DMS114 treated with DMSO at 0.1 percent for 48 hours (cell line): ENCODE results near the gene RPL35.
A peak's percentile ranks its signal among the peaks of the same experiment; 100 is the strongest.

Experiments used
- DNase-seq: peaks from one replicate; lab custom pipeline; 2025; ENCODE audit not compliant: unreplicated experiment; lab: John Stamatoyannopoulos, UW

The RPL35 gene

DNA sequence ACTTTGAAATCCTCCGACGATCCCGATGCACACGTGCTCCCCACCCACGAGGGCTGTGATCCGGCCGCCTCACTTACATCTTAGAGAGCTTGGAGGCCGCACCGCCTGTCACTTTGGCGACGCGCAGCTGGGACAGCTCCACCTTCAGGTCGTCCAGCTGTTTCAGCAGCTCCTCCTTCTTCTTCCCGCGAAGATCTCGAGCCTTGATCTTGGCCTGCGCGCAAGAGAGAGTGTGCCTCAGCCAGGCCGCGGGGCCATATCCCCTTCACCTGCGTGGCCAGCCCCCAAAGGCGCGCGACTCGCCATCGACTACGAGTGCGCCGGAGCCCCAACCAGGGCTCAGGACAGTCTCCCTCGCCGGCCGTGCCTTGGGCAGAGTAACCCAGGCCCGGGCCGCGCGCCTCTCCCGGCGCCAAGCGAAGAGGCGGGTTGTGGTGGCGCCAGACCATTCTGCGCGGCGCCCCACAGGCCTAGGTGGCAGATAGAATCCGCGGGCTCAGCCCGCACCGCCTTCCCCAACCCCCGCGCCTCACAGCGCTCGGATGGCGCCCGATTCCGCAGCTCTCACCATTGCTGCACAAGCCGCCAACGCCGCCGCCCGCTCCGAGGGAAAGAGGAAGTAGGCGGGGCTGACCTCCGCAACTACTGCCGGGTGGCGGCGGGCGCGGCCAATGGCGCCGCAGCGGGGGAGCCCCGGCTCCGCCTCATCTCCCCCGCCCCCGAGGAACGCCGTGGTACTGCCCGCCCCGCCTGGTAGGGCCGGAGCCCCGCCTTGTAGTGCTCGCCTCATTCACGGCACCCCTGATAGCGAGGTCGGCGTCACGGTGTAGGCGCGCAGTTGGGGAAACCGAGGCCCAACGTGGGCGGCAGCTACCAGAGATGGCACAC, at the start of gene RPL35, which contains the start of gene ARPC5L:
Gene RPL35, minus strand, starts transcription at position 616 of the 888 bp plus-strand sequence. Its CDS starts 45 bp downstream, at position 571.
Gene ARPC5L, plus strand, starts transcription at position 789 of the 888 bp plus-strand sequence. CDS start 7,161 bp downstream, outside the sequence.
- DNase-seq: peak; percentile 80

DNA sequence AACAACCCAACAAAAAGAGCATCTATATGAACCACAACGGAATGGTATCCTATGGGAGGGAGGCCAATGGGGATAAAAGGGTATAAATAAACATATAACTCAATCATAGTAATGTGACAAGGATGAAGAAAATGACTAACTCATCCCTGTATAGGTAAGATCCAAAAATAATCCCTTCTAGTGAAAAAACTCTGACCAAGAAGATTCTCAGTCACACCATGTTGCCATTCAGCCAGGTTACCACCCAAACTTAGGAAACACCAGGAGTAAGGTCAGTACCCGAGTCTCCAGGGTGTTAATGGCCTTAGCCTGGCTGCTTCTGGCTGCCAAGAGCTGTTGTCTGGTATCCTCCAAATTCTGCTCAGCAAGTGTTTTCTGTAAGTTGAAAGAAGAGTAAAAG, 46.3 kb upstream of the RPL35 start:
- DNase-seq: no peak

DNA sequence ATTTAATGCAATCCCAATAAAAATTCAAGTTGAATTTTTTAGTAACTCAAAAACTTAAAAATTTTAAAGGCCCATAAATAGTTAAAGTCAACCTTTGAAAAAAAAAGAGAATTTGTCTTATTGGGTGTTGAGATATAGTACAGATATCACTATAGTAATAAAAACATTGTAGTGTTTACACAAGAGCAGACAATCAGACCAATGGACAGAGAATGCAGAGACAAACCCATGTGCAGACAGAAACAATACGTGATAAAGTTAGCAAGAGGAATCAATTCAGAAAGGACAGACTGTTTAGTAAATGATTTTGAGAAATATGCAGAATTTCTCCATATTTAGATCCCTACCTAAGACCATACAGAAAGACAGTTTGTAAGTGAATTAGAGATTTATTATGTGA, 45.2 kb upstream of the RPL35 start:
- no peak for DNase-seq

DNA sequence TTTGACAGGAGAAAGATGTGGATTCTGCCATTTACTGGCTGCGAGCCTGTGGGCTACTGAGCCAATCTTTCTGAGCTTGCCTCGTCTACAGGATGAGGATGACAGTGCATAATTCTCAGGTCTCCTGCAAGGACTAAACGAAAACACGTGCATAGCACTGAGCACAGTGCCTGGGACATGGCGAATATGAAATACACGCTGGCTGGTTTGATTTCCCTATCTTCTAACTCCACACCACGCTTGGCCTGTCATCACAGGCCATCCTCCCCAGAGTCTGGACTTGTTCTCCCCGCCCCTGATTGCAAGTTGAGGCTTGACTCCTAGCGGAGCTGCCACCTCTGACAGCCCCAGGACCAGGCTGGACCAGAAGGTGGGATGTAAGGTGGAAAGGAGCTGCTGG, 38.1 kb upstream of the RPL35 start:
- no peak for DNase-seq

GRCh38 chr9:124897570-124898460, 36.1 kb upstream of the RPL35 start:
- no peak for DNase-seq

GRCh38 chr9:124894741-124895170, 33.0 kb upstream of the RPL35 start:
- DNase-seq: peak; percentile 15

GRCh38 chr9:124894035-124894740, 32.4 kb upstream of the RPL35 start:
- no peak for DNase-seq

DNA sequence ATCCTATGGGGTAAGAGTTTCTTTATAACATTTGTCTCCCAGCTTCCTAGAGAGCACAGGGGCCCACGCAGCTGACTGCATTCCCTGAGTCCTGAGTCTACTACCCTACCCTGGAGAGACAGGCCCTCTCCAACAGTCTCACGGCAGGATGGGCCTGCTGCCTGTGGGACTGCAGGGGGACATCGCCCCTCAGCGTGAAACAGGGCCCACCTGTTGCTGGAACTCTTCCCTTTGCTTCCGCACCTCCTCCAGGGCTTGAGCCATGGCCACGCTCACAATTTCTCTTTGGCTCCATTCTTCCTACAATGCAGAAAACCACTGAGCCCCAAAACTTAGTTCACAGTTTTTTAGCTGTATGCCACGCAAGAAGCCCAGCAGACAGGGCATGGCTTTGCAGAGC, 28.4 kb upstream of the RPL35 start:
- DNase-seq: no peak

DNA sequence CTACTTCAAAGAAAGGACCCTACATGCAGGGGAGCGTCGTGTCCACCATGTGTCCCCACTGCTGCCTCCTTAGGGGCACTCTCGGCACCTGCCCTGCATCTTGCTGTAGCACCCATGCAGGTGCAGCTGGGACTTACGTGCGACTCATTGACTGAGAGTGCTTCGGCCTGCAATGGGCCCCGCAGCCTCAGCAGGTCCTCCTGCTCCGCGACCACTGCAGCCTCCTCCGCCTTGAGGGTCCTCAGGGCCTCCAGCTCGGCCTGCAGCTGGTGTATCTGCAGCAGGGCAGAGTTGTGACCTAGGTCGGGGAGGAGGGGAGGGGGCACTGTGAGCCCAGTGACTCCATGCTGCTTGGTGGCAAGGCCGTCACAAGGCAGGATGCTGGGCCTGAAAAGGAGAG, 27.2 kb upstream of the RPL35 start:
- no peak for DNase-seq

DNA sequence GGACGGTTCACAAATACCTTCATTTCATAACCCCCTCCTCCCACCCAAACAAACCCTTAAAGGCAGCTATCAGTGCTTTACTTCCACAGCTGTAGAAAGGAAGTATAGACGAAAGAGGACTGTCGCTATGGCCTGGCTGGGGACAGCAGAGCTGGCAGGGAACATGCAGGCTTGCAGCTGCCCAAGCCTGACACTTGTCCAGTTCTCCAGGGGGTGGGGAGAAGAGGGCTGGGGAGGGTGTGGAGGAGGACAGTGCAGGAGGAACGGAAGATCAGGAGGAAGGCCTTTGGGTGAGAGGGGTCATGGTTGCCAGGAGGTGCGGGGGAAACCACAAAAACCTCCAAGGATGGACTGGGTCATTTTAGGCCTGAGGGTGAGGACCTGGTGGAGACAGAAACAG, 26.1 kb upstream of the RPL35 start:
- DNase-seq: no peak

DNA sequence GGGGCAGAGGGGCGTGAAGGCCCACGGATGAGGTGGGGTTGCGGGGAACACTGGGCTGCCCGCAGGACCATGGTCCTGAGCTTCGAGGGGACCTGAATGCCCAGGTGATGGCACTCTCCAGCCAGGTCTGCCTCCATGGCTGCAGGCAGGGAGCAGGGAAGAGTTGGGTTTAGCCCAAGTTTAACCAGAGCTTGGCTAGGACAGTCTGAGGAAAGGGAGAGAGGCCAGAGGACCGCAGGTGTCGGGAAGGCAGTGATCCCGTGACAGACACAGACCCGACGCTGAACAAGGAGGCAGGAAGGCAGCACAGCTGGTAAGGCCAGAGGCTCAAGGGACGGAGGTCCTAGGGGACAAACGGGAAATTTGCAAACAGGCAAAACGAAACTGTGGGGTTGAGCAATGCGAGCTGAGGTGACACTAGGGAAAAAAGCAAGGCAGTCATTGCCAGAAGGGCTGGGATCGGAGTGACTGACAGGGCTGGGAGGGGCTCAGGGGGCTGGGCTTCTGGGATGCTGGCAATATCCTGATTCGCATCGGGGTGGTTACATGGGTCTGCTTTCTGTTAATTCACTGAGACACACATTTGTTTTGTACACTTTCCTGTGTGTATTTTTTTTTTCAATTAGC, 25.2 kb upstream of the RPL35 start:
- no peak for DNase-seq

DNA sequence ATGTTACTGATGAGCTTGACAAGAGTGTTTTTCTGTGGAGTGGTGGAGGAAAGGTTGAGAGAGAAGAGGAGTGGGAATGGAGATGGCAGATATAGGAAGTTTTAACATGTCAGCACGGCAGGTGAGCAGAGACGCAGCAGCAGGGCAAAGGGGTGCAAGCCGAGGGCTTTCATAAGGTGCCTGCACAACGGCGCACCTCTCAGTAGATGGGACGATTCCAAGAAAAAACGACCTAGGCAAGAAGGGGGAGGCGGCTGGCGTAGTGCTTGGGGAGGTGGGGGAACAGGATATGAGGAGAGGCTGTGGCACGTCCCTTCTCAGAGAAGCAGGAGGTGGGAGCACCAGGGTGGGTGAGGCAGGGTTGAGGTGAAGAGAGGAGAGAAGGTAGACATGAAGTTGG, 24.7 kb upstream of the RPL35 start:
- DNase-seq: no peak

GRCh38 chr9:124885551-124885950, 23.8 kb upstream of the RPL35 start:
- no peak for DNase-seq

- no peak for DNase-seq
These were observed 22.6 kb upstream of the RPL35 start for GRCh38 chr9:124884376-124884775.

DNA sequence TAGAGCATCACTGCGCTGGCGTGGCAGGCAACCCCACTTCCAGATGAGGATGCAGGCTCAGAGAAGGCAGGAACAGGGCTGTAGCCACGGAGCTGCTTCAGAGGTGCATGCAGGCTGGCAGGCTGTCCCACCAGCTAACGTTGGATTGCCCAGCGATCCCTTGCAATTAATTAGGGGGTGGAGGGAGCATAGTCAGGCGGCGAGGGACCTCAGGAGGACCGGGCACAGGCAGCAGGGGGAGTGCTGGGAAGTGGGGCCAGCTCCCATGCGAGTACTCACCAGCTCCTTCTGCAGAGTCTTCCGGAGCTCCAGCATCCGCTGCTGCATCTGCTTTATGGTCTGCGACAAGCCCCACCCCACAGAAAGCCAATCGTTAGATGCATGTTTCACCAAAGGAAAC, 20.5 kb upstream of the RPL35 start:
- no peak for DNase-seq

DNA sequence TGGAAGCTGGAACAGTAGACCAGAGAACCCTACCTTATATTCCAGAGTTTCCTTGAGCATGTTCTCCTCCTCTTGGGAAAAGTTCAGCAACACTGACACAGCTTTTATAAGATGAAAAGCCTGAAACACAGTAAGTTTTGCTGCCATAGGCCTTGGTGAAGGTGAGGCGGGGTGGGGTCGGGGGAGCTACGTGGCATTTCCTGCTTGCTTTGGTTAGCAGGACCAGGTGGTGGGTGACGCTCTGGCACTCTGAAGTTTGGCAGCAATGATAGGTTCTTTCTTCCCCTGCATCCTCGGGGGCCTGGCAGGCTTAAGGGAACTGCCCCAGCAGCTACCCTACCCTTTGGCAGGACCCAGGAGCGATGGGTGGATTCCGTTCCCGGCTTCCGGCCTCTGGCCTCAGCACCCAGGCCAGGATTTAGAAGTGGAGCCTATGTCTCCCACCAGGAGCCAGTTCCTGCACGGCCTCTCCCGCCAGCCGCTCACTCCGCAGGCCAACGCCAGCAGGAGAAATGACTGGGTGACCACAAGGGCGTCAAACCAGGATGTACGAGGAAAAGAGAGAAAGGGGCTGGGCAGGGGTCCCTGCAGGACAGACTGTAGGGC, 19.5 kb upstream of the RPL35 start:
- DNase-seq: no peak

DNA sequence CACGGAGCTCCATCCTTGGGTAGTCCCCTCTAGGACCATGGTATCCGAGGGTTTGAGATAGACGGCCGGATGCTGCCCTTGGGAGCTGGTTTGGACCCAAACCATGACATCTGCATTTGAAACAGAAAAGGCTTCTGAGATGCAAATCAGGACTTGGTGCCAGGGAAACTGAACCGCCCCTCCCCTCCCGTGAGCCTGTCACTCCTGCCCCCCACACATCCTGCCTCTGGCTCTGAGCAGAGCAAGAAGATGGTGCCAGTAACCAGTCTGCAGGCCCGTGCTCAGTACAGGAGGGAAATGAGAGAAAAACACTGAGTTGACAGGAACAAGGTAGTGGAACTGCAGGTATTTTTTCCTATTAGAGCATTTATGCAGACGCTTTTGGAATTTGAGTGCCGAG, 18.7 kb upstream of the RPL35 start:
- no peak for DNase-seq

- DNase-seq: no peak
These were observed 17.5 kb upstream of the RPL35 start for GRCh38 chr9:124879226-124879625.

DNA sequence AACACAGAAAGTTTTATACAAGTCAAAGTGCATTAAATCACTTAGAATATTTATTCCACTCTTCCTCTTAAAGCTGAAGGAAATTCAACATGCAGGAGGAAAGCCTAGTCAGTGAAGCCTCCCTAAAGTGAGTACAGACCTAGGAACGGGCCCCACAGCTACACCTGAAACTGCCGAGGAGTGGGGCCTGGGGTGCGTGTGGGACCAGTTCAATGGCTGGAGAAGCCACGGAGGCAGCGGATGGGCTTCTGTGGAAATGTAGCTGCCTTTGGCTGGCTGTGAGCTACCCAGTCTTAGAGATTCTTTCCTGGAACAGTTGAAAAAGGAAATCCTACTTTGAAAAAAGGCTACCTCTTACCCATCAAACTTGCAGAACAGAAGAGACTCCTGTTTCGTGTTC, 16.8 kb upstream of the RPL35 start:
- DNase-seq: no peak

DNA sequence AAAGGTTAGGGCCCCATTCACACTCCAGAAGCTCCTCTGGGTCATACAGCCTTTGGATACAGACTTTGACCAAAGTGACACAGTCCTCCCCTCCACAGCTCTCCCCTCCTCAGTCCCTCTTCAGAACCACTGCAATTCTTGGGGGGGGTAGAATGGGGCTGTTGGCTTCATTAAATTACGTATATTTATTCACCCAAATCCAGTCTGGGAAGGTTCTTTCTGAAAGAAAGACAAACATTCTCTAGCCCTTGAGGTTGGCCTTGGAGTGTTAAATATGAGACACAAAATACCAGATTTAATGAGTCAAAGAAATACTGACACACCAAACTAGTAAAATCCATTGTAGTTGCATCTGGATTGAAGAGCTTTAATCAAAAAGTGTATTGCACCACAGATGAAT, 16.3 kb upstream of the RPL35 start:
- DNase-seq: no peak
